HG03060 (cell line): Measurements from ENCODE around the gene ARL15.
"Not testable (repeated sequence)": the region's sequence is repeated elsewhere in the genome, so short reads cannot be mapped to it uniquely, and the experiment has no call there.

Experiments
- ATAC-seq: cut with Tn5 transposase; IDR thresholded peaks from one replicate; pipeline ENCODE4 v1.9.1; 2021; ENCODE audit warnings: low read depth, moderate number of reproducible peaks; ENCODE audit not compliant: unreplicated experiment

ARL15 gene

DNA sequence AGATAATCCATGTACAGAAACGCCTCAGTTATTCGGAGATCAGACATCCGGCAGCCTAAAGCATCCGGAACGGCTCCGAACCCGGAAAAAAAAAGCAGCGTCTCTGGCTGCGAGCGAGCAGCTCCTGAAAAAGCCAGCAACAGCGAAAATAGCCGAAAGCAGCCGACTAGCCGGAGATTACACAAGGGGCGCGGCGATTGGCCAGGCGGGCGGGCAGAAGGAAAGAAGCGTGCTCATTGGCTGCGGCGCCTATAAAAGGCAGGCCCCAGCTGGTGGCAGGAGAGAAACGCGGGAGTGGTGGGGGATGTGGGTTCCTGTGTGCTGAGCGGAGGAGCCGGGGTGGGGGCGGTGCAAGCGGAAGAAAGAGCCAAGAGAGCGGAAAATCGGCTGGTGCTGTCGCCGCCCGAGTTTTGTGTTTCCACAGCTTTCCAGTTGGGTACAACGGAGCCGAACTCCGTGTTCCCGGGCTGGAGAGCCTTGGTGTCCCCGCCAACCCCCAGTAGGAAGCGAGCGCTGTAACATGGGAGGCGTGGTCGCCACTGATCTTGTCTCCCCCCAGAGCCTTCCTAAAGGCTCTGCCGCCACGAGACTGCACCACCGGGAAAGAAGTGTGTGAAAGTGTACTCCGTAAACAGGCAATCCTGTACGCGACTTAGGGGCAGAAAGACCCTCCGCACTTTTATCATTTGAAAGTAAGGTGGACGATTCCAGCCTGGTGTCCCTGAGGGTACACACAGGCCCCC lies at the start of gene ARL15:
Gene ARL15 (minus strand): TSS at position 141 of the 743 bp plus-strand sequence.
- ATAC-seq = peak; percentile 95

DNA sequence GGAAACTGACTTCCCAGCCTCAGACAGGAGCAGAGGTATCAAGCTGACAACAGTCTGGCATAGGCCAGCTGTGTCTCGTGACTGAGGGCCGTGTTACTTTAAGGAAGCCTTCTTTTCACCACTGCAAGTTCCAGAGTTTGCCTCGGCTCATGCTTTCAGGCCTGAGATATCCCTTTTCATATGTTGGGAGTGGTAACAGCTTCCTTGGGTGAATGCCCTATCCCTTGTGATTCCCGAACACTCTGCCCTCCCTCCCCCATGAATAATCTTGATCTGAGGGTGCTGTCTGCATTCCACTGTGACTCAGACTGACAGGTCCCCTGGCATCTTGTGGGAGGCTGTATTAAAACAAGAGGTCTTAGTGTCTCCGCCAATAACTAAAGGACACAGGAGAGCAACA lies 49.7 kb upstream of the ARL15 start:
- no peak for ATAC-seq

DNA sequence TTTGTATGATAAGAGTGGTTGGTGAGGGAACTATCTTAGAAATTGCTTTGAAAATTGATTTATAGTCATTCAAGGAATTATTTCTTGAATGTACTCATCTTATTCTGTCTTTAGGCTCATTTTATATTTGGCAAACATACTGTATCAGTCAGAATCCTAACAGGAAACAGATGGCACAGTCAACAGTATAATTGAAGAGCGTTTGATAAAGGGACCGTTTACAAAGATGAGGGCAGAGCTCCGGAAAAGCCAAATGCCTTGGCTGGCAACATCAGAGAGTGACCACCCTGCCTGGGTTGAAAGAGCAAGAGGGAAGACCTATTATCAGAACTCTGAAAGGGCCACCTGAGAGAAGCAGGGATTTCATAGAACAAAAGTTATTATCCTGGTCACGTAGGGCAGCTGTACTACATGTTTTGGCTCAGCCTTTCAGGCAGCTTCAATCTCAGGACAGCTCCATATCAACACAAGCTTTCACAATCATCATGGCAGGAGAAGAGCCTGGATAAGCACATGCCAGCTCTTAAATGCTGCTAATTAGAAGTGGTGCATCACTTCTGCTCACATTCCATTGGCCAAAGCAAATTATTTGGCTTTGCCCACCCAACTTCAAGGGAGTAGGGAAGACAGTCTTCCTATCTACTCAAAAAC lies 47.2 kb upstream of the ARL15 start:
- no peak for ATAC-seq

DNA sequence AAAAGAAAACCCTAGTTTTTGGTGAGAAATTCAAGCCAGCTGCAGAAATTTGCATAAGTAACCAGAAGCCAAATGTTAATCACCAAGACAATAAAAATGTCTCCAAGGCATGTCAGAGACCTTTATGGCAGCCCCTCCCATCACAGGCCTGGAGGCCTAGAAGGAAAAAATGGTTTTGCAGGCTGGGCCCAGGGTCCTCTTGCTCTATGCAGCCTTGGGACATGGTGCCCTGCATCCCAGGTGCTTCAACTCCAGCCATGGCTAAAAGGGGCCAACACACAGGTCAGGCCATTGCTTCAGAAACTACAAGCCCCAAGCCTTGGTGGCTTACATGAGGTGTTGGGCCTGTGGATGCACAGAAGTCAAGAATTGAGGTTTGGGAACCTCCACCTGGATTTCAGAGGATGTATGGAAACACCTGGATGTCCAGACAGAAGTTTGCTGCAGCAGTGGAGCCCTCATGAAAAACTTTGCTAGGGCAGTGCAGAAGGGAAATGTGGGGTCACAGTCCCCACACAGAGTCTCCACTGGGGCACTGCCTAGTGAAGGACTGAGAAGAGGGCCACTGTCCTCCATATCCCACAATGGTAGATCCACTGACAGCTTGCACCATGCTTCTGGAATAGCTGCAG lies 43.7 kb upstream of the ARL15 start:
- not testable (repeated sequence) for ATAC-seq

DNA sequence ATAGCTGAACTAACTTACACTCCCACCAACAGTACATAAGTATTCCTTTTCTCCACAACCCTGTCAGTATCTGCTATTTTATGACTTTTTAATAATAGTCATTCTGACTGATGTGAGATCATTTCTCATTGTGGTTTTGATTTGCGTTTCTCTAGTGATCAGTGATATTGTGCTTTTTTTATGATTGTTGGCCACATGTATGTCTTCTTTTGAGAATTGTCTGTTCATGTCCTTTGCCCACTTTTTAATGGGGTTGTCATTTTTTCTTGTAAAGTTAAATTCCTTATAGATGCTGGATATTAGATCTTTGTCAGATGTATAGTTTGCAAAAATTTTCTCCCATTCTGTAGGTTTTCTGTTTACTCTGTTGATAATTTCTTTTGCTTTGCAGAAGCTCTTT lies 42.2 kb upstream of the ARL15 start:
- not testable (repeated sequence) for ATAC-seq

DNA sequence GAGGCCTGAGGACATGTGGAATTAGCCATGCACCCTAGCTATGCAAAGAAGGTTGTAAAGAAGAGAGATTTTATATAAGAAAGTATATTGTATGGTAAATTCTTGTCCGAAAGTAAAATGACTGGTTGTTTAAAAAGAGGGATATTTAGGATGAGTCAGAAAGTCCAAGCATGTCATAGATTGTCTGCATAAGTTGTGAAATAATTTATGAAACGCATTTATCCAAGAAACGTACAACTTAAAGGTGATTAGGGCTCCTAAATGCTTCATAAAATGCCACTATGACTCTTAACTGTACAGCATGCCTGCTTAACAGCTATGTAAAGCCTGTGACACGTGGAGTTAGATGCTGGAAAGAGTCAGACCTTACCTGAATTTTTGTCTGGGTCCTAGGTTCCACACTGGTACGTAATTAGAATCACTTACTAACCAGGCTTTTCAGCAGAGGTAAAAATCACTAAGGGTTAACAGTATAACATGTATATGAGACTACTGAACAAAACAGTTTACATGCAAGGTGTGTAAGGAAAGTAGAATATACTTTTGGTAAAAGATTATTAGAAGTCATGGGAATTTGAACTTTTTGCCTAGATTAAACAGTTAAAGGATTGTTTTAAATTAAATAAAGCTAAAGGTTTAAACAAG lies 37.0 kb upstream of the ARL15 start:
- ATAC-seq = no peak

DNA sequence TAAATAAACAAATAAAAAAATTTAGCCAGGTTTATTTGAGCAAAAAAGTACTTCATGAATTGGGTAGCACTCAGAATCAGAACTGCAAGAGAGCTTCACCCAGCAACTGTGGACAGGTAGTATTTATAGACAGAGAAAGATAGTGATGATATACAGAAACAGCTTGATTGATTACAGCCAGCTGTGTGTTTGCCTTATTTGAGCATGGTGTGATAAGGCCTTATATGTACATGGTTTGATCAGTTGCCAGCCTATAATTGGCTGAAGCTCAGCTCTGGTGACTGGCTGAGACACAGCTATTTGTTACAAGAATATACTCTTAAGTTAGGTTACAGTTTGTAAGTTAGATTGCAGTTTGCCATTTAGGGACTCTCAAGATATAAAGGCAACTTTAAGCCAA lies 34.3 kb upstream of the ARL15 start:
- ATAC-seq = no peak

DNA sequence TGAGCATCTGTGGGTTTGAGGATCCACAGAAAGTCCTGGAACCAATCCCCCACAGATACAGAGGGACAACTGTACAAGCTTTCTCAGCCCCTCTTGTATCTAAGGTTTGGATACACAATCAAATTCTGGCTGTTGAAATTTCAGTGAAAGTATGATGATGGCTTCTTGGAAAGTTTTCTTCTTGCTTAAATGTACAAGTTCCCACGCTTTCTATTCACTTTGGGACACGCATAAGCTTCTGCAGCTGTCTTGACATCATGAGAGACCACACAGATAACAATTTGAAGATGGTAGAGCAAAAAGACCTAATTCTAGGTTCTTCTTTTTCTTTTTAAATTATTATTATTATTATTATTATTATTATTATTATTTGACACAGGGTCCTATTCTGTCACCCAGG lies 31.6 kb upstream of the ARL15 start:
- ATAC-seq = no peak

DNA sequence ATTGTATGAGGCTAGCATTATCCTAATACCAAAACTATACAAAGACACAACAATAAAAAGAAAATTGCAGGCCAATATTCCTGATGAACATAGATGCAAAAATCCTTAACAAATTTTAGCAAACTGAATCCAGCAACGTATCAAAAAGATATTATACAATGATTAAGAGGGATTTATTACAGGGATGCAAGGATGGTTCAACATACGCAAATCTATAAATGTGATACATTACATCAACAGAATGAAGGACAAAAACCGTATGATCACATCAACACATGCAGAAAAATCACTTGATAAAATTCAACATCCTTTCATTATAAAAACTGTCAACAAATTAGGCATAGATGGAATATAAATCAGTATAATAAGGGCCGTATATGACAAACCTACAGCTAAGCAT lies 27.1 kb upstream of the ARL15 start:
- ATAC-seq = no peak

DNA sequence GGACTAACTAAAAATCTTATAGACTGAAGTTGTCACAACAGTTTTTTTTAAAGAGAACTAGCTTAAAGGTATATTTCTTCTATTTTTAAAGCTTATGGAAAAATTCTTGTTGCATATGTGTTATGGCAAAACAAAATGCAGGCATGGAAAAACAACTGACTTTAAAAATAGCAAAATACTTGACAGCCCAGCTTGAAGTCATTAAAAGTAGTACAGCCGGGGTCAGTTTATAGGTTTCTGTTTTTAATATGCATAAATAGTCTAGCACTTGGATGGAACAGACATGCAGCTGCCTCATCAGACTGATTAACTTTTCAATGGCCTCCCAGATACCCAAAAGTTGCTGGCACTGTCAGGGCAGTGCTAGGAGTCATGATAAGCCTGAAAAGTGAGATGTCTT lies 22.3 kb upstream of the ARL15 start:
- no peak for ATAC-seq

DNA sequence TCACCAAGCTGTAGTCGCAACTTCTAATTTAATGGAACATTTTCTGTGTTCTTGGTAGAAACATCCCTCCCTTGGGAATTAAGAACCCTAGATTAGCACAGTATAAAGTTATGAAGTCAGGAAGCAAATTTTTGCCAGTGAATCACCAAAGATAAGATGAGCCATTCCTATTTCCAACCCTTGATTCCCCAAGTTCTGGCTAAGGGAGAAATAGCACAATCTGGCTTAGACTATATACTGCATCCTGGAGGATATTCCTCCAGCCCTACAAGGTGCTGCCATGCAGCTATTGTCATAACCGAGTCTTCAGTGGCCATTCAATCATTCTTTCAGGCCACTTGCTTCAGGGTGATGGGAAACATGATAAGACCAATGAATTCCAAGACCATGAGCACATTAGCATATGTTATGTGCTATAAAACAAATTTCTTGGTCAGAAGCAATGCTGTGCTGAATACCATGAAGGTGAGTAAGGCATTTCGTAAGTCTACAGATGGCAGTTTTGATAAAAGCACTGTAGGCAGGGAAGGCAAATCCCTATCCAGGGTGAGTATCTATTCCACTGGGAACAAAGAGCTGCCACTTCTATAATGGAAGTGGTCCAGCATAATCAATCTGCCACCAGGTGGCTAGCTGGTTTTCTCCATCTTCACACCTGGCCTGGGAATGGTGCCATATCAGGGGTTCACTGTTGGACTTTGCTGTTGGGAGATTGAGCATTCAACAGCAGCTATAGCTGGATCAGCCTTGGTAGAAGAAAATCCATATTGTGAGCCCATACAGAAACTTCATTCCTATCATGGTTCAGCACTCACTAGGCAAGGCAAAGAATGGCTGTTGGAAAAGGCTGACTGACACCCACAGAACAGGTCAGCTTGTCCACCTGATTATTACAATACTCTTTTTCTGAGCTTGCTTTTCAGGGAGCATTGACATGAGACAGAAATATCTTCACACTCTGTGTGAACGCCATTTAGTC lies 19.6 kb upstream of the ARL15 start:
- ATAC-seq = no peak

DNA sequence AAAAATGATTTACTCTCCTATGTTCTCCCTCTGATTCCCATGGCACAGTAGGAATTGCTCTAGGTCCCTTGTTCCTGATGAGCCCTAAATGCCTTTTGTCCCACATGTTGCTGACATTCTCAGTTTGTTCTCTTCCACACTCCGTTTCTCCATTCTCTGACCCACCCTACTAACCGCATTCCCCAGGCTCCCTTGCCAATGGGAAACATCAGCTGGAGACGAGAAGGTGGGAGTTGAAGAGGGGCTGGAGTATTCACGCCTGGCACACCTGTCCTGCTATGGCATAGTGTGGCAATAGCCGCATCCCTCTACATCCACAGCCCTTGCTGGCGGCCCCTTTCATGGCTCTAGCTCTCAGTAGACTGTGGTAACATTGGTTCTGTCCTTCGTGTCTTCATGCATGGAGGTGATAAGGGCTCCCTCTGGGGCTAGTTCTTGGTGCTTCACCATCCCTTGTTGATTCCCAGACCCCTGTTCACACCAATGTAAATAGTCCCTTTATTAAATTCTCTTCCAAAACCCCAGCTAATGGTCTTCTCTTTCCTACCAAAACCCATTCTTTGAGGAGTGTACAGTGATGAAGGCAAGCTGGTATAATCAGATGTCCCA lies 16.4 kb upstream of the ARL15 start:
- ATAC-seq = no peak

DNA sequence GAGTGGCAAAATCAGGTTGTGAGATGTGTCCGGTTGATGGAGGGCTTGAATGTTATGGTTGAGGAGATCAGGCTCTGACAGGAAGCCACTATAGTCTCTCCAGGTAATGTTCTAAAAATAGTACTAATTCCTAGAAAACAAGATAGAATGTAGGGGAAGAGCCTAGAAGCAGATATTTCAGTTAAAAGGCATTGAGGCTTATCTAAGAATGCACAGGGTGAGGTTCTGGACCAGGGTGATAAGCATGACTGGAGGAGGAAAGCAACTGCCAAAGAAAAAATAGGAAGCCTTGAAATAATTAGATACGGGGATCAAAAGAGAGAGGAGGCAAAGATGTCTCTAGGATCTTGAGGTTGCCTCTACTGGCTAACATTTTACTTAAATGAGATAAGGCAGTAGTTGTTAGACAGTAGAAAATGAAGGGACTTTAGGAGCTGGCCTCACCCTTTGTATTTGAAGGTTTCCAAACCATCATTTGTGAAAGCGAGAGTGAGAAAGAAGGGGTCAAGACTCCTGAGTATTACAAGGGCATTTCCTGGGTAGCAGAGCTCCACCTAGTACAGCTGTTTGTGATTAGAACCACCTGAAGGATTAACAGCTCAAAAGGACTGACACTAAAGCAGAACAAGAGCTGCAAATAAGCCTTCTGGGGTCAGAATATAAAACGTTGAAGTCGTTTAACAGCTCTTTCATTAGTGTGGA lies 15.4 kb upstream of the ARL15 start:
- ATAC-seq = no peak

DNA sequence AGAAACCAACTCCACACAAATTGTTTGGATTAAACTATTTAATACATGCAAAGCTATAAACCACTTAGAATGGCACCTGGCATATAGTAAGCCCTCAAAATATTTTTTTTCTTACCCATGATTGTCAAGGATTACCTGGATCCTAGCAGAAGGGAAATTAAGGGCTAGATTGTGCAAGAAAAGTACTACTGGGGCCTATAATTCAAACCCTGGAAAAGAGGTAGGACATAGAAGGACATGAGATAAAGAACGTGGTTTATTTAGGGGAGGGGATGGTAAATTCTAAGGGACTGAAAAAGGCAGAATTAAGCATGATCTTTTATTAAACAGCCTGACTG lies 14.9 kb upstream of the ARL15 start:
- ATAC-seq = no peak

DNA sequence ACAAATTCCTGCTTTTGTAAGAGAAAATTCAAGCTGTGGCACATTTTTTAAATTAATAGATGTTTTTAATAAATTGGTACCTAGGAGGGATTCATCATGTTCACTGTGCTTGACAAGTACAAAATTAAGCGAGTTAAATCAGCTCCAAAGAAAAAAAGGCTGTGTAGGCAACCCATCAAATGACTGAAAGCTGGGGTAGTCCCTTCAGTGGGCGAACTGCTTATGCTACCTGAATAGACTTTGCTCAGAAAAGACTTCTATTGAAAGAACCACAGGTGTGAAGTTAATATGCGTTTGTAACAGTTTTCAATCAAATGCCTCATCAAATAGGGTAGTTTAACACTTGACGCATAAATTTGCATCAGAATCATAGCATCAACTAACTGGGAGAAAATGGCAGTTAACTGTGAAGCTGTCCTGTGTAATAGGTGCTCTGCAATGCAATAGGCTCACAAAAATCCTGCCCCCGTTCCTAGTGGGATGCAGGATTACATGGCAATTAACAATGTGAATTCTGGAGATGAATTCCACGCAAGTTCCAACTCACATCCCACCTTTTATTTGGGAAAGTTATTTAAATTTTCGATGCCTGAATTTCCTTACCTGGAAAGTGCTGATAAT lies 14.4 kb upstream of the ARL15 start:
- no peak for ATAC-seq

DNA sequence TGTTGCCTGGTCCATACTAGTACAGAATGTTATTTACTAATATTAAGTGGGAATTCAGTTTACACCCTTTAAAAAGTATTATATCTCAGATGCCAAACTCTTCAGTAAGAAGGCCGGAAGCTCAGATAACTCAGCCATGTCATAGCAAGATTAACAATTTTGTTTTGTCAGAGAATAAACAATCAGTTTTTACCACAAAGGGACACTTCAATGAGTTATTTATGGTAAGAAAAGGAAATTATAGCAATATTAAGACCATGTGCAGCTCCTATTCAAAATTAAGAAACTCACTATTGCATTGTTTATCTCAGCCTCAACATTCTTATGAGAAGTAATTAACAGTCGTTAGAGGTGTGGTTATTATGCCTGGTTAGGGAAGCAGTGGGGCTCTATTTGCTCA lies 13.1 kb upstream of the ARL15 start:
- ATAC-seq = no peak

DNA sequence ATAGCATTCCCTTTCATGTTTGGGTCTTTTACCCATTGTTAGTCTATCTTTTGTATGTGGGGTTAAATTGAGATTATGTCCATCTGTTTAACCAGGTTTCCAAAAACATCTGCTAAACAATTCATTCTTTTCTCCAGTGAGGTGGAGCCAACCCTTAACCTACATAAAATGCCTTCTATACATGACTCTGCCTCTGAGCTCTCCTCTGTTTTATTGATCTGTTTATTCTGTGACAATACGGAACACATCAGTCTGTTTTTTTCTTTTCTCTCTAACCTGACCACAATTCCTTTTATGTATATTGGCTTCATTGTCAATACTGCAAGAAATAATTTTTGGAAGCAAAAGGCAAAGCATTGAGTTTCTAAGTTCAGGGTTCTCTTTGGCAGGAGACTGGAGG lies 9.9 kb upstream of the ARL15 start:
- no peak for ATAC-seq

DNA sequence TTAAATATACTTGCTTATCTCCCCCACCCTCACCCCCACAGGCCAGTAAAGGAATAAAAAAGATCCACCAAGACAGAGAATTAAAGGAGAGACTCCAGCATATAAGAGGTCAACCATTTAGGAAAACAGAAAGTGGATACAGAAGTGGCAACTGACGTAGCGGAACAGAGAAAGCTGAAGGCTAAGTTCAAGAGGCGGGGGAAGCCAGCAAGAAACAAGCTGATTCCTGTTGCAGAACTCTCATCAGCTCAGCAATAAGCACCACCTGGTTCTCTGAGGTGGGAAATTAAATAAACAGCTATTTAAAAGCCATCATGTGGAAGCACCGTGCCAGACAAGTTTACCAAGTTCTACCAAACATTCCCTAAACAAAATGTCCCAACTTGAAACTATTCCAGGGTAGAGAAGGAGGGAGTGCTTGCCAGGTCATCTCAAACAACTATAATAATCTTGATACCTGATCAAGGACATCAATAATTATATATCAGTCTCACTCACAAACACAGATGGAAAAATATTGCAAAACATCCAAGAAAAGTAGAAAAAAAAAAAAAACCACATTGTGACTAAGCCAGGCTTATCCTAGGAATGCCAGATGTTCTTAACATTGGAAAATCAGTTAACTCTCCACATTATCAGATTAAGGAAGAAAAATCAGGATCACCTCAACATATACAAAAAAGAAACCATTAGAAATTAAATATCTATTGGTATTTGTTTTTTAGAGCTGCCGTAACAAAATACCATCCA lies 7.3 kb upstream of the ARL15 start:
- ATAC-seq = no peak
